ENCODE results near the gene HS6ST3. TPM values are rescaled to one million over a fixed set of nuclear protein-coding genes. Genes with fewer than 3 reads are reported as not detected.
"Not testable (repeated sequence)": the region's sequence is repeated elsewhere in the genome, so short reads cannot be mapped to it uniquely, and the experiment has no call there.

Gene HS6ST3
- total RNA-seq, 1 donor from 2014 or later: not detected

DNA sequence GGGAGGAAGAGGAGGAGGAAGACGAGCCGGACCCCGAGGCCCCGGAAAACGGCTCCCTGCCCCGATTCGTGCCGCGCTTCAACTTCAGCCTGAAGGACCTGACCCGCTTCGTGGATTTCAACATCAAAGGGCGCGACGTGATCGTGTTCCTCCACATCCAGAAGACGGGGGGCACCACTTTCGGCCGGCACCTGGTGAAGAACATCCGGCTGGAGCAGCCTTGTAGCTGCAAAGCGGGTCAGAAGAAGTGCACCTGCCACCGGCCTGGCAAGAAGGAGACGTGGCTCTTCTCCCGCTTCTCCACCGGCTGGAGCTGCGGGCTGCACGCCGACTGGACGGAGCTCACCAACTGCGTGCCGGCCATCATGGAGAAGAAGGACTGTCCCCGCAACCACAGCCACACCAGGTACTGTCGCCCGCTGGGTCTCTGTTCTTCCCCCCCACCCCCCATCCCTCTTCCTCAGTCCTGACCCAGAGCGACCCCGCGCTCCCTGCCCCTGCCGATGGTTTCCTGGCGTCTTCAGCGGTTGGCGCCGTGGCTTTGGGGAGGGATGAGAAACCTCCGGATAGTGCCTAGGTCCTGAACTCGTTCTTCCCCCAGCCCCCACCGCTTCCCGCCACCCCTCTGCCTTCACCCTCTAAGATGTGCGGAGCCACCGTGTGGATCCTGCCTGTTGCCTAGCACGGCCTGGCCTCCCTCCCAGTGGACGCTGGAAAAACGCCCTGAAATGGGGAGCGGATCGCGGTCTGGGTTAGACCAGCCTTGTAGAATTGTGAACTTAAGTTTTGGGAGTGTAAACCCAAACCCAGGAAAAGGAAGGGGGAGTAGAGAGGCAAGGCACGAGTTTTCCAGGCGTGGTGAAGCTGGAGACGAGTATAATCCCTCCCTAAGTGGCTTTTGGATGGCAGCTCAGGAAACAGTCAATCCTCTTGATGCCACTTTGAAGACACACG lies 1.5 kb downstream of the HS6ST3 start:
- intact Hi-C loops (cut with micrococcal nuclease): no loop called here

DNA sequence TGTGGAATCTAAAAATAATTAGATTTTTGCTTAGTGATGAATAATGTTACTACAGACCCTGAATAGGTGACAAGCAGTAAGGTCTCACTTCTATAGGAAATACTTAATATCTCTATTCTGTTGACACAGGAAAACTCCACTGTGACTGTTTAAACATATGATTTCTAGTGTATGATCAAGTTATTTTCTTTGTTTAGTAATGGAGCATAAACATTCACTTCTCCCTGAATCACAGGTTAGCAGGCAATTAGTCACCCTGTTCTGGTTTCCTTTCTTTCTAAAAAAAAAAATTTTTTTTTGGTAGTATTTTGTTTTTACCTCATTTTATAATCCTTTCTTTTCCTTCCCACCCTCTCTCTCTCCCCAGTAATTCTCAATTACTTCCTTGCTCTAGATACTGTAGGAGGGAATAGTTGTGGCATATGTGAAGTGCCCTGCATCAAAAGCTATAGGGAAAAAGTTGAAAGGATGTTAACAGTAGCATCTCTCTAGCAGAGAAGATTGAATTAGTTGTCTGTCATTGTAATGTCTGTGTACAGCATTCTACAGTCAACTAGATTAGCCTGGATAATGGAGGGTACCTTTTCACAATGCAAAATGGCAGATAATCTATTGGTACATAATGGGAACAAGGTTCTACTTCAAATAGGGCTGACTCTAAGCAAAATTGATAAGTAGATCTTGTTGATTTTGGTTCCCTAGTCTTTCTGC lies 3.5 kb downstream of the HS6ST3 start:
- intact Hi-C loops (cut with micrococcal nuclease): no loop called here

DNA sequence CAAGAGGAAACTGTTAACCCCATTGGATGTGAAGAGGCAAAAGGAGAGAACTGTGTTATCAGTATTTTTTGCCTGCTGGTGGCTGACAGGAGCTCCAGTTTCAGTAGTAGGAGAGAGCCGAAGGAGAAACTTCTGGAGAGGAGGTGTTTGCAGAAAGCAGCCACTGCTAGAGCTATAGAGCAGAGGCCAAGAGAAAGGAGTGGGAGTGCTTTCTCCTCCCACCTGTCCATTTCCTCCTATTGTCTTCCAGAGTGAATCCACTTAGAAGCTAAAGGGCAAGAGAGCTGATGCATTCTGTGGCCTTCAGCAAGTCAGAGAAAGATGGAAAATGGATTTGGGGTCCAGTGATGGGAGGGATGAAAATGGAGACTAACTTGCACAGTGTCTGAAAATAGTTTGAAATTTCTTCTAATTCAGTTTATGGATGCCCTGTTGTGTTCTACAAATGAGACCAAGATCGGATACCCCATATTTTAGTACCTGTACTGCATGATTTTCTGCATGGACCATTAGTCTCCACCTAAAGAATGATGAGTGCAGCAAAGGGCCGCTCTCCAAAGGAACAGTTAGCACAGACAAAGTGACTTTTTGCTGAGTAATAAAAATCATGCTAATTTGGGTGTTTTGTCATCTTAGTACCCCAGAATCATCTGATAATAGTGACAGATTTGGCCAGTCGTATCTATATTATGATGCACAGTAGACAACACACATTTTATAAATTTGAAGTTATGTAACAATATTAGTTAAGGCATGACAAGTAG lies 10.7 kb downstream of the HS6ST3 start:
- intact Hi-C loops (cut with micrococcal nuclease): no loop called here

DNA sequence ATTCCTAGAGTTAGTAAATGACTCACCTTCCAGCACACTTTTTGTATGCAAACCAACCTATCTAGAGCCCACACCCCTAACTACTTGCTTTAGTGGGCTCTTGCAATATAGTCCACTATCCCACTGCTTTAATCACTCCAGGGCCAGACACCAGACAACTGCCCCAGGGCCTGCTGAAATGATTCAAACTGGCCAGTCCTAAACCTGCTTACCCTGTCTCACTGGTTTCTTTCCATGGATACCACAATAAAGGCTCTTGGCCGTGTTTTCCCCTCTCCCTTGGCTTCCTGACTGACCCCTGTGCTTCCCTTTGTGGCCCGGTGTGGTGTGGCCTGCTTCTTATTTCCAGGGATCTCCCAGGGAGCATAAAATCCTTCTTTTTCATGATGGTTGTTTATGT lies 14.6 kb downstream of the HS6ST3 start:
- intact Hi-C loops (cut with micrococcal nuclease): no loop called here

DNA sequence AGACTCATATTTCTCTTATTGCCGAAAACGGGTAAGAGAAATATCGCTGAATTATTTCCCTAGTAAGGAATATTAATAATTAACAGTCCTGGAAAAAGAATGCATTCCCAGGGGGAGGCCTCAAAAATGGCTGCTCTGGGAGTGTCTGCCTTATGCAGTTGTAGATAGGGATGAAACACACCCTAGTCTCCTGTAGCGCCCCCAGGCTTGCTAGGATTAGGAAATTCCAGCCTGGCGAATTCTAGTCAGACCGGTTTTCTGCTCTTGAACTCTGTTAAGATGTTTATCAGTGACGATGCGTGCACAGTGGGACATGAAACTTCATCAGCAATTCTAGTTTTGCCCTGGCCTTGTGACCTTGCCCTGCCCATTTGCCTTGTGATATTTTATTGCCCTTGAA lies 18.2 kb downstream of the HS6ST3 start:
- intact Hi-C loops (cut with micrococcal nuclease): not testable (repeated sequence)

DNA sequence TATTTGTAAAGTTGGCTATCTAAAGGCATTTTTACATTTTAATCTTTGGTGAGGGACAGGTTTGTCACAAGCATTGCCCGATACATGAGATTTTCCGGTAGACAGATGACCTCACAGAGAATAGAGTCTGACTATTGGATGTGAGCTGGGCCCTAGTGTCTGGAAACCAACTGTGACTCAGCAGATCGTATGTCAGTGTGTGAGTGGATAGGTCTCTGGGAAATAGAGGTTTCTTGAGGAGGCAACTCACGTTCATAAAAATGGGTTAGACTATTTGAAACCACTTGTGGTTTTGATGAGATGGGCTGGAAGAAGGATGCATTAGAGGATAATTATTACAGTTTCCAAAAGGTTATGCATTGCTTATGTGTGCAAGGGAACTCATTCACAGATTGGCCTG lies 19.2 kb downstream of the HS6ST3 start:
- intact Hi-C loops (cut with micrococcal nuclease): no loop called here

DNA sequence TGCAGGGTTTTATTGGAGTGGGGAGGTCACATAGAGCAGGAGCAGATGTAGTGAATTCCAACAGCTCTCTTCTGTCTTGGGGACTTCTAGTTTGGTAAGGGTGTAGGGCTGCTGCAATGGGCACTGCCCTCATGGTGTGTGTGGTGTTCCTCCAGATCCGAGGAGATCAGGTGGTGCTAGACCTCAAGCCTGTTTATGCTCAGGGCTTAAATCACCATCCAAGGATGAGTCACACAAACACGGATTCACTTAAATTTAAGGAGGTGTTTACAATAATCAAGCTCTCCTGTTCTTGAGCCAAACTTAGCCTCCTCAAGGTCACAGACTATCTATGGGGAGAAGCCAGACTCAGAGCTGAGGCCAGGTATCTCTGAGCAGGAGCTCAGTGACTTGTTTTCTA lies 23.0 kb downstream of the HS6ST3 start:
- intact Hi-C loops (cut with micrococcal nuclease): no loop called here

DNA sequence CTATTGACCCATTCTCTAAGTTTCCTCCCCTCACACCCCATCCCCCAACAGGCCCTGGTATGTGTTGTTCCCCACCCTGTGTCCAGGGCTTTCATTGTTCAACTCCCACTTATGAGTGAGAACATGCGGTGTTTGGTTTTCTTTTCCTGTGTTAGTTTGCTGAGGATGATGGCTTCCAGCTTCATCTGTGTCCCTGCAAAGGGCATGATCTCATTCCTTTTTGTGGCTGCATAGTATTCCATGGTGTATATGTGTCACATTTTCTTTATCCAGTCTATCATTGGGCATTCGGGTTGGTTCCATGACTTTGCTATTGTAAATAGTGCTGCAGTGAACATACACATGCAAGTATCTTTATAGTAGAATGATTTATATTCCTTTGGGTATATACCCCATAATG lies 25.5 kb downstream of the HS6ST3 start:
- intact Hi-C loops (cut with micrococcal nuclease): not testable (repeated sequence)

DNA sequence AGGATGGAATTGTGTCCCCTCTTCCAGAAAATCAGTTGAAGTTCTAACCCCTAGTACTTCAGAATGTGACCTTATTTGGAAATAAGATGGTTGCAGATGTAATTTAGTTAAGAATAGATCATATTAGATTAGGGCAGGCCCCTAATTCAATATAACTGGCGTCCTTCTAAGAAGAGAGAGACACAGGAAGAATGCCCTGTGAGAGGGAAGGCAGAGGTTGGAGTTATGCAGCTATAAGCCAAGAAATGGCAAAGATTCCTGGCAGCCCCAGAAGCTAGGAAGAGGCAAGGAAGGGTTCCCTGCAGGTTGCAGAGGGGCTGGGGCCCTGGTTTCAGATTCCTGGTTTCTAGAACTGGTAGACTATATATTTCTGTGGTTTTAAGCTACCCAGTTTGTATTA lies 30.0 kb downstream of the HS6ST3 start:
- intact Hi-C loops (cut with micrococcal nuclease): no loop called here

DNA sequence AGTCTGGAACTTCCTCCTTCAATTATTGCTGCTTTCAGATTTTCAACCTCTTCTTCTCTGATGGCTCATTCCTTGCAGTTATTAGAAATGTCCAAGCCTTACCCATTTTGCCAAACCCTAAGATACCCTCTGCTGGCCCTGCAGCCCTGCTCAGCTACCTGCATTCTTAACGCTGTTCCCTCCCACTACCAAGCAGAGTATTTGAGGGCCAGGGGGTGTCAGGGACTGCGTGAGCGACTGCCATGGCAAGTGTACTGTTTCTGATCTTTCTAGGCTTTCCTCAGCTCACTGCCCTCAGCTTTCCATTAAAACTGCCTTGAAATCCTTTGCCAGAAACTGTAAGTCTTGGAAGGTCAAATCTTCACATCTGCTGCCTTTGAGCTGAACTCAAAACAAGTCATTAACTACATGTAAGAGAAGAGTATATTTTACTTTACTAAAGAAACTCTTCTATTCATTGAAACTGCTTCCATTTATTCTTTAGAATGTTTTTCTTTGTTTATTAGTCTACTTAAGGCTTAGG lies 41.0 kb downstream of the HS6ST3 start:
- intact Hi-C loops (cut with micrococcal nuclease): no loop called here

DNA sequence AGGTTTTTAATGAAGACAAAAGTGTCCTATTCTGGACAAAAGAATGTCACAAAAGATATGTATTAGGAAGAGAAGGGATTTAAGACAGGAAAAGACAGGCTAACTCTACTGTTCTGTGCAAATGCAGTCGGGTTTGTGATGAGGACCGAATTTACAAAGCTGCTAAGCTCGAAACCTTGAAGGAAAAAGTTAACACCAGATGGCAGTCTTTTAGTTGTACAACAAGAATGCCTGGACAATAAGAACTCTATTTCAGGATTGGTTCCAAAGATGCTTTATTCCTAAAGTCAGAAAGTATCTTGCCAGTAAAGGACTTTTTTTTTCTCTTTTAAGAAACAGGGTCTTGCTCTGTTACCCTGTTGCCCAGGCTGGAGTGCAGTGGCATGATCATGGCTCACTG lies 51.1 kb downstream of the HS6ST3 start:
- intact Hi-C loops (cut with micrococcal nuclease): no loop called here

DNA sequence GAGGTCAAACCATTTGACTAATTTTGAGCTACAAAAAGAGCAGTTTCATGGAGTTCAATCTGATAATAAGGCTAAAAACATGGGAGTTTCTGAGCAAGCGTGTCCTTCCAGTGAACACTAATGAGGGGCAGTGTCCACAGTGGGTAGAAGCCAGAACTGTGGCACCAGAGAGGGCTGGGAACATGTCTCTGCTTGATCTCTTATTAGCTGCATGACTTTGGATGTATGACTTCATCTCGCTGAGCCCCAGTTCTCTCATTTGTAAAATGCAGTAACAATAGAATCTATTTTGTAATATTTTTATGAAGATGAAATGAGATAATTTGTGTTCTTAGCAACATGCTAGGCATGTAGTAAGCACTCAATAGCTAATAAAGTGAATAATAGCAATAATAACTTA lies 69.8 kb downstream of the HS6ST3 start:
- intact Hi-C loops (cut with micrococcal nuclease): no loop called here

DNA sequence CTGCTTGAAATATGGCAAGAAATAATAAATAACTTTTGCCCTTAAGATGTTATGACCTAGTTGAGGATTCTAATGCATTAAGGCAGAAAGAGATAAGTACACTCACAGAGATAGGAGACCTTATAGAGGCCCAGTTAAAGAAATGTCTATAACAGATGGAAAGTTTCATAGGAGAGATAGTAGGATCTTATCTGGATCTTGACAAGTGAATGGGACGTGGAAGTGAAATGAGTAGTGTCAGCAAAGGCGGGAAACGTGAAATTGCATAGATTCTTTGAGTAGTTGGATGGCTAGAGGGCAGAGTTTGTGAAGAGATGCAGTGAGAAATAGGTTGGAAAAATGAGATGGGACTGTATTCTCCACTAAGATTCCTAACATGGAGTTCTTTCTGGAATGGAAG lies 71.2 kb downstream of the HS6ST3 start:
- intact Hi-C loops (cut with micrococcal nuclease): no loop called here

DNA sequence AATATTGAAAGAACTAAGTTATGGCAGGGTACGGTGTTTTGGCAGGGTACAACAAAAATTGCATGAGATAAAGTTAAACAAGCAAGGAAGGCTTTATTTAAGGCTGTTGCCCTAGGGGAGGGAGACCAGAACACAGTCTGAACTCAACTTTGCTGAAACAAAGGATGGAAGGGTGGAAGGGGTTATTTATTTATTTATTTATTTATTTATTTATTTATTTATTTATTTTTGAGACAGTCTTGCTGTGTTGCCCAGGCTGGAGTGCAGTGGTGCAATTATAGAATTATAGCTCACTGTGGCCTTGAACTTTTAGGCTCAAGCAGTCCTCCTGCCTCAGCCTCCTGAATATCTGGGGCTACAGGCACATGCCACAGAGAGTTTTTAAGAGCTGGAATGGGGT lies 75.9 kb downstream of the HS6ST3 start:
- intact Hi-C loops (cut with micrococcal nuclease): no loop called here

DNA sequence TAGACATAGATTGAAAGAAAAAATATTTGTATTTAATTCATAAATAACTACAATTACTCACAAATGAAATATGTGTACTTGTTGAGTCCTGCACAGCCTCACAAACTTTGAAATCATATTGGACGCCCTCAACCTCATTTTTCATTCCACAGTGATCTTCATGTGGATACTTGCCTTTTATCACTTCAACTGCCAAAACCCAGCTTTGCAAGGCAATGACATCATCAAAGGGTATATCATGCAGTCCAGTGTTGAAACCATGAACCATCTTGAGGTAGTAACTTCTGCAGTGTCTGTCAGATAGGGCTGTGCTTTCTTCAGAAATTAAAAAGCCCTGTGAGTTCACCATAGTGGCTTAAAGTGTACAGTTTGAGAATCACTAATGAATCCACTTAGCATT lies 82.2 kb downstream of the HS6ST3 start:
- intact Hi-C loops (cut with micrococcal nuclease): no loop called here

DNA sequence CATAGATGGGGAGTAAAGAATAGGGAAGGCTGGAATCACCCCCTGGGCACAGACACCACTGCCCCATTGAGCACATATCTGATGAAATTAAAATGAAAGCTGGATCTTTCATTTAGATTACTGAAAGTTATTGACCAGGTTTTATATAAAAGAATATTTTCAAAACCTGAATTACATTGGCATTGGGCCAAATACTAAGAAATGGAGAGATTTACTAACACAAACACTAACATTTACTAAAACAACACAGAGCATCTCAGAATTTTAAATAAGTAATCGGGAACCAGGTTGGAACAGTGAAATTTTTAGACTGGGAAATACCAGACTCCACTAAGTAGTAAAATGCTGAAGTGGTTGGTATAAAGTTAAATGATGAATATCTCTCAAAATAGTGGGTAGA lies 88.9 kb downstream of the HS6ST3 start:
- intact Hi-C loops (cut with micrococcal nuclease): no loop called here

DNA sequence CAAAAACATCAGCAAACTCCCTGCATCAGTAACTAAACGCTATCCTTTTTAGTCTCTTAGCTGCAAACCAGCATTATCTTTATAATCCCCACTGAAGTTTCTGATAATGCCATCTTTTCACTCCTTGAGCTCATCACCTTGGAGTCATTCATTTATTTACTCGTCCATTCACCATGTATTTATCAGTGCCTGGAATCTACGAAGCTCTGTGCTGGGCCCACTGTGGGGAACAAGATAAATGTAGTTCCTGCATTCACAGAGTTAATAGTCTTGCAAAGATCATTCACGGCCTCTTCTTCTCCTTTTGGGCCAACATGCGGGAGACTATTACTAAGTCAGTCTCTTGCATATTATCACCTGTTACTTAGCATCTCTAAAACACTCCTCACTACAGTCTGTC lies 89.4 kb downstream of the HS6ST3 start:
- intact Hi-C loops (cut with micrococcal nuclease): no loop called here

DNA sequence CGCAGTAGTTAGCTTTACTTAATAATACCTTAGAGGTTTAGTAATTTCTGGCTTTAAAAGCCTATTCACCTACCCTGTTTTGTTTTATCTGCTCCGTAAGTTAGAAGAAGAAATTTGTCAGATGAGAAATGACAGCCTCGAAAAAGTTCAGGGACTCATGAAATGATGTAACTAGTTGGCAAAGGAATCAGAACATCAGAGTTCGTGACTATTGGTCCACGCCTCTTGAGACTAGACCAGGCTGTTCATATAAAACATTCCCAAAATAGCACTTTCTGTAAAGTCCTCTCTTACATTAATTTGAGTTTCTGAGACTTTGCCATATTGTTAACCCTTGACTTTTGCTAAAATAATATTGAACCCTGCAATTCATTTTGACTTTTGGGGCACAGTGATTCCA lies 92.0 kb downstream of the HS6ST3 start:
- intact Hi-C loops (cut with micrococcal nuclease): no loop called here

DNA sequence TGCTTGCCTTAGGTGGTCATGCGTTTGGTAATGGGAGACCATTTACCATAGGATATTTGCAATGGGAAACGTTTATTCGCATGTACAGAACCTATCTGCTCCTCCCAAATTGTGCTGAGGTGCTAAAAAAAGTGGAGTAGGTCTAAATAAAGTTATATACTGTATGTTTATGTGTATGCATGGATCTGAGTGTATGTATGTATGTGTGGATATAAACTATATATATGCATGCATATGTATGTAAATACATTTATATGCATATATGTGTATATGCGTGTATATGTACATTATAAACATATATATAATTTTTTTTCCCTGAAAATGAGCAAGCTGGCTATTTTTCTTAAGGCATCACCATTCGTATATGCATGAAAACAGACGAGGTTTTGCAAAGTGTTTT lies 95.9 kb downstream of the HS6ST3 start:
- intact Hi-C loops (cut with micrococcal nuclease): no loop called here

DNA sequence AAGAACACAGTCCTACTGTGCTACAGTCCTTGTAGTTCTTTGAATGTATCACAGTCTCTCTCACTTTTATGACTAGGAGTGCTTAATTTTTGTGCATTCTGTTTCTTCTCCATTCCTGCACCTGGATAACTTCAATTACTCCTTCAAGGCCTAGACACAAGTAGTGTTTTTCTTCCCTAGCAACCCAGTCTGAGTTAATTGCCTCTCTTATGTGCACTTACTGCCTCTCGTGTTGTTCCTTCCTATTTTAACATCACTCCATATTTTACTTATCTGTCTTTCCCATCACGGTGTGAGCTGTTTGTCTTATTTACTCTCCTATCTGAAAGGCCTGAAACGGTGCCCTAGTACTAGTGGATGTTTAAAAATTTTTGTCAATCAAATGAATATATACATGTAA lies 101.5 kb downstream of the HS6ST3 start:
- intact Hi-C loops (cut with micrococcal nuclease): no loop called here

DNA sequence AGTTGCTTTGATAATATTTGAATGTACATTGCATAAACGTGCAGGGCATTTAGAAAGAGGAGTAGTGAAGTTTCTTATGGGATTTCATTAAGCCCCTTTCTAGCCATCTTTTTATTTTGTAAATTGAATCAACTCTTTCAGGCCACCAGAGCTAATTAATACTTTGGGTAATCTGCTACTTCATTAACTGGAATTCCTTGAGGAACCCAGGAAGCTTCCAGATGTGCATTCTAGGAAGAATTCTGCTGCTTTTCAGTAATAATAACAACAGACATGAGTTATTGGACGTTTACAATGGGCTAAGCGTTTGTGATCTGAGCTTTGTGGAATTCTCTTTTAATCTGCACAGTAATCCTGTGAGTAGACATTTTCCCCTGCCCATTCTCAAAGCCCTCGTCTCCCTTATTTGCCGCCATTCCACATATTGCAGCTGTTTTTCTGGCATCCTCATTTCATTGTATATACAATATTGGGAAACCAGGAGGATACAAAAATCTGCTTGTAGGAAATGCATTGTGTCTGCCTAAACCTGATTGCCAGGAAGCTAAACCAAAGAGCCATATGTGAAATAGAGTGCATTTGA lies 103.9 kb downstream of the HS6ST3 start:
- intact Hi-C loops (cut with micrococcal nuclease): no loop called here

Measured in T-helper 1 cell treated with Interleukin-12 subunit alpha and Interleukin-12 subunit beta and Interleukin-4 antibody, amounts not matched to agents 30 ng/mL and 1 ng/mL, for 36 hours (primary cell).